NCI-H1417 treated with DMSO at 0.1 percent for 48 hours (cell line): ENCODE measurements around the gene GNA14.
"Not testable (repeated sequence)": the region's sequence is repeated elsewhere in the genome, so short reads cannot be mapped to it uniquely, and the experiment has no call there.

ENCODE experiments used
- DNase-seq: peaks from one replicate; lab custom pipeline; 2025; lab: John Stamatoyannopoulos, UW

GNA14 gene

DNA sequence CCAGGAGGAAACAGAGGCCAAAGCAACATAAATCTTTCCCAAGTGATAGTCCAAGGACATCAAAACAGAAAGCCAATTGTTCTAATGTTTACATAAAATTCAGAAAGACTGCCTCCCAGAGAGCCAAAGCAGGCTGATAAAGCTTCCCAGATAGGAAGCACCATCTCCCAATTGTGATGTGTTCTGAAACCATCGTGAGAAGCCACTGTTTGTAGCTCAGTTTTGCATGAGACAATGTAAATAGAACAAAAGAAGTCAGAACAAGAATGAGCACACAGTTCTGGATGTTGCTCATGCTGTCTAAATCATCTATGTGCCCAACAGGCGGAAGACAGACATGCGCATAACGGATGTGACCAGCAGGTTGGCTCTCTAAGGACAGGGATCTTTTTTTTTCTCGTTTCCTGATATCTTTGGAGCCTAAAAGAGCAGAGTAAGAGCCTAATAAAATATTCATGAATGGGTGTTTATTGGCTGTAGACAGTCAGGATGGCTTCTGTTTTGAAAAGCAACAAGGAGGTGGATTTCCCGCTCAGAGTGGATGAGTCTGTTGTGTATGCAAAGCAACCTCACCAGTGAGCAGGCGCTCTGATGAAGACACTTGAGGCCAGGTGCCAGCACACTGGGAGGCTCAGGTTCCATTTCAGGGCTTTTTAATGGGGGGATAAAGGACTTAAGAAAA lies 113.6 kb downstream of the GNA14 start:
- DNase-seq = no peak

GRCh38 chr9:77533671-77534070 lies 114.5 kb downstream of the GNA14 start:
- DNase-seq = no peak

DNA sequence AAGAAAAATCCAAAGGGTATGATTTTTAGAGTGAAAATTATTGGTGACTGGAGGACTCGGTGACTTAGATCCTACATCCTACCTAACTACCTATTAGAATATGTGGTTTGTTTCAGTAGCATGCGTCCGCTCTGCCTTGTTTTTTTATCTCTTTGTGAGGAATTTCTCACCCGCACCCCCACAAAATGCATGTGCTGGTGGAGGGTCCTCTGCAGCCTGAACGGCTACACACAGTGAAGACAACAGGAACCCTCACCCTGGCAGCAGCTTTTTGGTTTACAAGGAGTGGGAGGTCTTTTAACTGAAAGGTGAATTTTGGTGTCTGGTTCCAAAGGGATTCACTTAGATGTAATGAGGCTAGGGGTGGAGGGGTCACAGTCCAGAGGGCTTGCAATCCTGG lies 115.5 kb downstream of the GNA14 start:
- no peak for DNase-seq

DNA sequence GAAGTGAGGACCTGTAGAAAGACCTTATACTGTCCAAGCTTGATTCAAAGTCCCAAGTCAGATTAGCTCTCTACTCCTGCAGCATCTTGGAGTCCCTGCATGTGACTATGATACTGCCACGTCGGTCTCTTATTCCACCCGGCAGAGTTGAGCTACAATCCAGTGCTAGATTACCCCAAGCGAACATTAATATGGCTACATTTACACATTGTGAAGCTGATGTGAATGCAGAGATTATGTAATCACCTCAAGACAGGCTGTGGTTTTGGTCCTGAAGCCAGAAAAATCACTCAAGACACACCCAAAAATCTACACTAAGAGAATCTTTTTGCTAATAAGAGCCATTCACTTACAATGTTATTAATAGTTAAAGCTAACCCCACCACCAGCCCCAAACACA lies 116.7 kb downstream of the GNA14 start:
- DNase-seq = no peak

DNA sequence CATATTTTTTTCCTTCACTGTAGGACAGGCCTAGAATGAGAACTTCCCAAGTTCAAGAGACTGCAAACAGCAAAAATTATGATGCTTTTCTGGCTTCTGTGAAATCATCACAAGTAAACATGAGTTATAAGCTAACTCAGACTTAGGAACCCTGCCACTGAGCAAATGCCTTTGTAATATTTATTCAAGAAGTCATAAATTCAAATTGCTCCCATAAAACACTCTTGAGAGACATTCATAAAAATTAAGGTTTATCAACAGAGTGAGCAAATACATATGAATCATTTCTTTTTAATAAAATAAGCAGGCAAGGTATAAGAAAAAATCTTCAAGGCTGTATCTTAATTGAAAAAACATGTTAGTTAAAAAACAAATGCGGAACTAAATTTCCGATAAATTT lies 124.2 kb downstream of the GNA14 start:
- DNase-seq = no peak

- no peak for DNase-seq
These were observed 127.0 kb downstream of the GNA14 start for GRCh38 chr9:77521091-77521490.

- DNase-seq = no peak
These were observed 129.4 kb downstream of the GNA14 start for GRCh38 chr9:77518688-77519087.

DNA sequence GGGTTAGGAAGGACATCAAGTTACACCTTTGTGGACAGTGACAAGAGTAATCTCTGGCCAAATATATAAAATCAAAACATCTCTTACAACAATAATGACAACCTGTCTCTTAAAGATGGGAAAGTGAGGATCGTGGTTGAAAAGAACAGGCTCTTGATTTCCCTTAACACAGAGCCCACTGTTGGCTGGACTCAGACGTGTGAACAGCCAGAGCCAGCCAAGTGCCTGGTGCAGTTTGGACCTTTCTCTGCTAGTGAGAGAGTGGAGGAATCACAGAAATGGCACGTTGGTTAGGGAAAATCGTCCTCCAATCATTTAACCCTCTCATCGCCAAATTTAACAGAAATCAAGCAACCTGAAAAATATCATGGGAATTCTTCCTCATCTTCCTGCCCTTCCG lies 131.3 kb downstream of the GNA14 start:
- DNase-seq = no peak

DNA sequence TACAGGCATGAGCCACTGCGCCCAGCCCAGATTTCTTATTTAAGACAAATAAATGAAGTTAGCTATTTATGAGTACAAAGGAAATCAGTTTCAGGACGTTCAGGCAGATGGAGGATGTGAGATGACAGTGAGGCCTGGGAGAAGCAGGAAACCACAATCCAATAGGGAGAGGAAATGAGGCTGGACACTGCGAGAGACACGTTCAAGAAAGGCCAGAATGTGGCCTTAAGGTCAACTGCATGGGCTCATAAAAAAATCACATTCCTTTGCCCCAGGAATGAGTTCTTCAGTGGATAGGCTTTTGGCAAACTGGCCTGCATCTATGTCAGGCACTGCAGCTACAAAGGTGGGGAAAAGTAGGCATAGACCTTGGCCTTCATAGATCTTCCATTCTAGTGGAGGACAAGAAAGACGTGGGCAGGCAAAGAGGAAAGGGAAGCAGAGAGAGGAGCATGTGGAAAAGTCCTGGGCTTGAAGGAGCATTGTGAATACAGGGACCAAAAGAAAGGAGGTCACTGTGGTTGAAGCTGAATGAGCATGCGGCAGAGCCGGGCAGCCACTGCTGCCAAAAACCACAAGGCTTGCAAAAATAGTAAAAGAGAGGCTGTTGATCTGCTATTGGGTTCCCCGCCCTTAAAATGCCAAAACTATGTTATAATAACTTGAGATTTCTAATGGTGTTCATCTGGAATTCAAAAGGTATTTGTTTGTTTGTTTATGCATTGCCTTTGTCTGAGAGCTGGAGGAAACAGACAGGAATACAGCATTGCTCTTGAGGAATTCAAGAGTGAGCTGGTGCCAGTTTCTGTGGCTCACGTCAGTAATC lies 133.0 kb downstream of the GNA14 start:
- no peak for DNase-seq

DNA sequence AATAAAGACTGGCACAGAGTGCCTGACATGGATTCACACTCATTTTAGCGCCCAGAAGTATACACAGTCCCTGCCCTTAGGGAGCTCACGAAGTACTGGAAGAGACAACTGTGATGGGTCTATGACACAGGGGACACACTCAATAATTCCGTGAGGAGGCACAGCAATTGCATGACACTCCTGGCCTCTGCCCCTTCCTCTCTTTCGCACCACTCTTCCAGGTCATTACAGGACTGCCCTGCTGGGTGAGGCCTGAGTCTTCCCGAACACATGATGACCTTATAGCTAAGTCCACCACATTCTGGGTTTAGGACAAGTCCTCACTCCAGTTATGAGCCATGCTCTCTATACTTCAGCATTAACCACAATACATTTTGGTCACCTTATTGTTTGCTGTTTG lies 134.7 kb downstream of the GNA14 start:
- no peak for DNase-seq

- no peak for DNase-seq
These were observed 135.2 kb downstream of the GNA14 start for GRCh38 chr9:77512876-77513275.

DNA sequence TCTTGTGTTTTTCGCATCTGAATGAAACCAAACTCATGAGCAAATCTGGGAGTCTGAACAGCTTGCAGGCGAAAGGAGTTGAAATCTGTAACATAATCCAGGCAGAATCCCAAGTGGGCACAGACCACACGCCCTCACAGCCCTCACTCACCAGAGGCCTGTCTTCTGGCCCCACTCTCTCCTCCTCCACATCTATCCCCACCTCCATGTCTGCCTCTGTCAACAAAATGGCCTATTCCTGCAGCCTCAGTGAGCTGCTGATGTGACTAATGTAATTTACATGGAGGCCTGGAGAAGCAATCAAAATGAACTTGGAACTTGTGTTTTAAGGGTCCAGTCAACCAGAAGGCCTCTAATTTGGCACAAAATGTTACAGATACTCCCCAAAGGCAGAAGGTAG lies 136.6 kb downstream of the GNA14 start:
- no peak for DNase-seq

- DNase-seq = no peak
These were observed 137.5 kb downstream of the GNA14 start for GRCh38 chr9:77510666-77511065.

DNA sequence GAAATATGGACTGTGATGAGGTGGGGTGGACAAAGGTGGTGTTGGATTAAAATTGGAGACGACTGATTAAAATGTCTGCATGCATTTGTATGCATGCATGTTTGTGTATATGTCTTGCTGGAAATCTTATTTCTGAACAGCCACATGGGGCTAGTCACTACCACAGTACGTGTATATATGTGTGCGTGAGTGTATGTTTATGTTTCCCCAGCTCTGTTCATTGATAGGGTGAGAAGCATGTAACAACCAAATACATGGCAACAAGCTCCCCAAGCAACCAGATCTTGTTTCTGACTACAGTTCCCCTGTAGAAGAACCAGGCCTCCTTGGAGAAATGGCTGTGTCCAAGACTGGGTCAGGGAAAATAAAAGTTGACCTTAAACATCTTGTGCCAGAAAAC lies 139.7 kb downstream of the GNA14 start:
- no peak for DNase-seq

DNA sequence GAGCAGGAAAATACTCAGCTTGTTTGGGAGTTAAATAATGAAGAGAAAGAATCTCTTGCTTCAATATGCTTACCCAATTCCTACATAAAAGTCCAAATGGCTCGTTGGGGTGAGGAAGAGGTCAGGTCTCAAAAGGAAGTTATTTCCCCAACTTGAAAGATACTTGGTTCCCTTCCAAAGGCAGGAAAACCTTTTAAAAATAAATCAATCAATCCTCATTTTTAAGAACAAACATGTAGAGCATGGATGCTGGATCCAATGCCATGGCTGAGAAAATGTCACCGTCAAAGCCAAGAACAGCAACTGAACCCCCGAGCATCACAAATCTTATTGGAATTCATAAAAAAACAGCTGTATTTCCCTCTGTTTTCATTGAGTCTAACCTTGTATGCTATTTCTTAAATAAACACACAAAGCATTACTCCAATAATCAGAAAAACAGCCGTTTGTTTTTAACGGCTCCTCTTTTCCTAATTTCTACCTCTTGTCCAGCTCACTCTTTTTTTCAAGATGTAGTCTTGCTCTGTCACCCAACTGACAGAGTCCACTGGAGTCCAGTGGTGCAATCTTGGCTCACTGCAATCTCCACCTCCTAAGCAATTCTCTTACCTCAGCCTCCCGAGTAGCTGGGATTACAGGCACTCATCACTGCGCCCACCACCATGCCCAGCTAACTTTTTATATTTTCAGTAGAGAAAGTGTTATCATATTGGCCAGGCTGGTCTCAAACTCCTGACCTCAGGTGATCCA lies 140.7 kb downstream of the GNA14 start:
- DNase-seq = no peak

- no peak for DNase-seq
These were observed 142.9 kb downstream of the GNA14 start for GRCh38 chr9:77505232-77505631.

GRCh38 chr9:77502568-77502967 lies 145.6 kb downstream of the GNA14 start:
- no peak for DNase-seq

DNA sequence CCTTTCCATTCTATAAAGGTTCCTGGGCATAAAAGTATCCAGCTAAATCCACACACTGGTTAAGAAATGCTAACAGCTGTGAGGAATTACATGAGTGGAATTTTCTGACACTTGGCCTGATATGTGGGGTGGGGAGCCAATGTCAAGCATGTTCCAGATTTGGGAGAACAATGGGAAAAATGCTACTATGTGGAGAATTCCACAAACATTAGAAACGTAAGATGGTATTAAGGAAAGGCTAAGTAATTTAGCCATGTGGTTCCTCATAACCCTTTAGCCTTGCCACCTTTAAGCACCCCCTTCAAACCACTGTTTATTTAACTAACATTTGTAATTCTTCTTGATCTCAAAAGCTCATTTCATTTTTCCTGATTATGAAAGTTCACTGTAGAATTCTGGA lies 149.2 kb downstream of the GNA14 start:
- DNase-seq = no peak

- DNase-seq = no peak
These were observed 150.6 kb downstream of the GNA14 start for GRCh38 chr9:77497322-77498198.

DNA sequence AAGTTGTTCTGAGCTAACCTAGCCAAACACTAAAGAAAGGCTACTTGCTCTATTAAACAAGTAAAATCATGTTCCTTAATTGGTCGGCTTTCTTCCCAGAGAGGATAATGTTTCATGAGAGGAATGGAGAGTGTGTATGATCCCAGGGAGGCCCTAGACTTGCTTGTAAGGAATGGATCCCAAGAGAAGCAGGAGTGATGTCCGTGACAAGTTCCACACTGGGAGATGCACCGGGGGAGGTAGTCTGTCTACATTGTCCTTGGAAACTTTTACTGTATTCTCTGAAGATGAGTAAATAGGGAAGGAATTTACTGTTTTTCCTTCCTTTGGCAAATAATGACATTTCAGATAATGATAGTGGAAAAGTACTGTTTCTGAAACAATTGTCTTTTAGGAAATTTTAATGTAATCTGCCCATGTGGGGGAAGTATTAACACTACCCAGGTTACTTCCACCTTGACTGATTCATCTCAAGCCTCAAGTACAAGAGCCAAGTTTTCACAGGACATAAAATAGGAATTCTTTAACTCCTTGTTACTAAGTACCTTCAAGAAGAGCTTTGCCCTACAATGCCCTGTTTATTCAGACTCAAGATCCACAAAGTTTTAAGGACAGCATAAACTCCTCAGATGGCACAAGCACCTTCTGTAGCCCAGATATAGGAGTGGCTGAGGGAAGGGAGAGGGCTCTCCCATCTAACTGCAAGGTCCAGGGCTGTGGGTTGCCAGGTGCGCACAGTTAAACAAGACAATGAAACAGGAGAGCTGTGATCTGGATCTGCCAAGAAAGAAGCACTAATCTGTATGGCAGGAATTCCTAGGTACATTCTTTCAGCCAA lies 152.1 kb downstream of the GNA14 start:
- DNase-seq = no peak

GRCh38 chr9:77490279-77490678 lies 157.8 kb downstream of the GNA14 start:
- not testable (repeated sequence) for DNase-seq
